CD1c-positive myeloid dendritic cell (primary cell): ENCODE data around the gene CHN2.

Experiments used
- DNase-seq: peaks from one replicate; pipeline ENCODE4 v3.0.0-alpha.2; 2016; ENCODE audit errors: extremely low spot score

The CHN2 gene

DNA sequence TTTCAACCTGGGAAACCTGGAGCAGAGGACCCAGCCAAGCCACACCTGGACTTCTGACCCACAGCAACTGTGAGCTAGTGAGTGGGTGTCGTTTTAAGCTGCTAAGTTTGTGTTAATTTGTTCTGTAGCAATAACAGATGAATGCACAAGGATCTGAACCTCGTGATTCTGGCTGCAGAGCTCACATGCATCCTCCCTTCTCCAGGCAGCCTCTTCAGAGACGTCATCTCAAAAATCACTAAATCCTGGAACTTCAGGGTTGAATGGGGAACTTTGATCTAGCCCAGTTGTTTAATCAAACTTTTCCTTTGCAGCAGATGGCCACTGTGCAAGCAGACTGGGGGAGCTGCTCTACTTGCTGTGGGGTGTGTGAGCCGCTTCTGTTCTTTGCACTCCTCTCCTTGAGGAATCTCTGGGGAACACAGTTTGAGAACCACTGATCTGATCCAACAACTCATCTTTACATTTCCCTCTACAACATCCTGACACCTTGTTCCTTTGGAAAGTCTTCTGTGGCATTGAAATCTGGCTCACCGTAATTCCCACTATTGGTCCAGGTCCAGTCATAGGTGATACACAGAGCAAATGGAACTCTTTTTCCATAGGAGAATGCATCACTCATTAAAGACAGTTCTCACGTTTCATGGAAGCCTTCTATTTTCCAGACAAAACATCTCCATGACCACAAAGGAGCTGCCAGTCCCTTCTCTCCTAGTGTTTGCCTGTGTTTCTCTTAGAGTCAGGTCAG lies 90.3 kb downstream of the CHN2 start:
- peak; percentile 24 for DNase-seq

DNA sequence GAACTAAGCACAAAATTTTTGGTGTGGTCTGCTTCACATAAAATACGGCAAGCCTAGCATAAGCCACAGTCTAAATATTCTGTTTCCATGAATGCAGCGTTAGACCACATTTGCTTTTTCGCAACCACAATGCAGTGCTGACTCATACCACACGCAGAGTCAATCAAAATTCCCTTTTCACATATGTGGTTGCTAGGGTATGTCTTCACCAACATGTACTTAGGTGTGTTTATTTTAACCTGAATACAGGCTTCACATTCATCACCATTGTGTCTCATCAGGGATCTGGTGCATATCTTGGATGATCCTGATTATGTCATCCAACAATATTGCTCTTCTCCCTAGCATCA lies 90.8 kb downstream of the CHN2 start:
- peak; percentile 63 for DNase-seq

DNA sequence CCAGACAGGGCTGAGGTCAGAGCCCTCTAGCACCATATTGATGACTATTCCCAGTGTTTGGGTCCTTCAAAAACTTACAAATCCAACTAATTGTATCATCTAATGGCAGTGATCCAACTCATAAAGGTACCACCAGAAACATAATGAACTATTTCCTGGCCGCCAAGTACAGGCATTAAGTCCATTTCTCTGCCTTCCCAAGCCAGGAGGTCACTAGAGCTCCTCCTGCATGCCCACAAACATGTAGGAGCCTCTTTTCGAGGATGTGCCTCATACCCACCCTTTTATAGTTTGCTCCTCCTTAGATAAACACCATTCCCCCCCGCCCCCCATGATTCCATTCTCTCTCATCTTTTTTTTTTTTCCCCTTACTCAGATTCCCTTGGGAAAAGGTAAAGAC lies 91.3 kb downstream of the CHN2 start:
- DNase-seq, result no peak

DNA sequence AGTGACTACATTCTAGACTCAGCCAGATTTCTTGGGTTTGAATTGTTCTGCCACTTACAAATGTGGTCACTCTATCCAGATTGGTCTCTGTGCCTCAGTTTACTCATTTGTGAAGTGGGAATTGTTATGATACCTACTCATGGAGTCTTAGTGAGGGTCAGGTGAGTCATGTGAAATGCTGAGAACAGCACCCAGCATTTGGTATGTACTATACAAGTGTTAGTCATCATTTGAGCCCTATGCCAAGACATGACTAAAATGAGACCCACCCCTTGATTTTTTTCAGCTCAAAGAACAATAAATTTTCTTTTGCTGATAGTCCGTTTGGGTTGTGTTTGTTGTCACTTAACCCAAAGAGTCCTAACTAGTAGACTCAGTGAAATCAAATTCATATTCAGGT lies 92.8 kb downstream of the CHN2 start:
- no peak for DNase-seq

DNA sequence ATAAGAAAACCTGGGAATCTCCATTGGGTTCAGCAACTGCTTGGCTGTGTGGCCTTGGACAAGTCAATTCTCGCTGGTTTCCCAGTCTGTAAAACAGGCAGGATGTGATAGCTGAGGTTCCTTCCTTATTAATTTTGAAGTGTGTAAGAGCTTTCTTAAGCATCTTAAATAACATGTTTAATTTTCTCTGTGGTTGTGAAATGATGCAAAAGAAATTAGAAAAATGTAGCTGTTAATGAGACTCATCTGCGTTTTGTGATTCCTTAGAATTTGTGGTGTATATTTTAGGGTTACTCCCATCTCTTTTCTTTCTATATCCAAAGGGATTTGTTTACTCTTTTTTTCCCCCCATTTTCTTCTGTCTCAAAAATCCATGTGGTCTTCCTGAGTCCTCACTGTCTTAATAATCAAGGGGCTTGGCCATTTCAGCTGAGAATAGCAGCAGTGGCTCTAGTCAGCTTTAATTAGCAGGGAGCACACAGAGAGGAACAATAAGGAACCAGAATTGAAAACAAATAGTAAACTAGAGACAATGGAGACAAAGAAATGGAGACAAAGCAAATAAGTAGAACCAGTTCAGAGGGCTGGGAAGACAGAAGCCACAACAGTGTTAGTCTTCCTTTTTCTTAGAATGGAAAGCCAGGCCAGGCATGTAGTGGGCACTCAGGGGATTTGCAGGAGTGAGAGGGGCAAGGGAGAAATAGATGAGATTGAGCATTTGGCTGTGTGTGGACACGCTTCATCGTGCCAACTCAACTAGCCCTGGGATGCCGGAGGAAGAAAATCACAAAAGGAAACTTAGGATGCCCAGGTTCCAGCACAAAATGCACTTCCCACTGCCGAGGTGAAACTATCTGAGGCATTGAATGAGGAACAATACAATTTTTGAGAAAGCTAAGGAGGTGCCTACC lies 93.9 kb downstream of the CHN2 start:
- DNase-seq, result no peak

DNA sequence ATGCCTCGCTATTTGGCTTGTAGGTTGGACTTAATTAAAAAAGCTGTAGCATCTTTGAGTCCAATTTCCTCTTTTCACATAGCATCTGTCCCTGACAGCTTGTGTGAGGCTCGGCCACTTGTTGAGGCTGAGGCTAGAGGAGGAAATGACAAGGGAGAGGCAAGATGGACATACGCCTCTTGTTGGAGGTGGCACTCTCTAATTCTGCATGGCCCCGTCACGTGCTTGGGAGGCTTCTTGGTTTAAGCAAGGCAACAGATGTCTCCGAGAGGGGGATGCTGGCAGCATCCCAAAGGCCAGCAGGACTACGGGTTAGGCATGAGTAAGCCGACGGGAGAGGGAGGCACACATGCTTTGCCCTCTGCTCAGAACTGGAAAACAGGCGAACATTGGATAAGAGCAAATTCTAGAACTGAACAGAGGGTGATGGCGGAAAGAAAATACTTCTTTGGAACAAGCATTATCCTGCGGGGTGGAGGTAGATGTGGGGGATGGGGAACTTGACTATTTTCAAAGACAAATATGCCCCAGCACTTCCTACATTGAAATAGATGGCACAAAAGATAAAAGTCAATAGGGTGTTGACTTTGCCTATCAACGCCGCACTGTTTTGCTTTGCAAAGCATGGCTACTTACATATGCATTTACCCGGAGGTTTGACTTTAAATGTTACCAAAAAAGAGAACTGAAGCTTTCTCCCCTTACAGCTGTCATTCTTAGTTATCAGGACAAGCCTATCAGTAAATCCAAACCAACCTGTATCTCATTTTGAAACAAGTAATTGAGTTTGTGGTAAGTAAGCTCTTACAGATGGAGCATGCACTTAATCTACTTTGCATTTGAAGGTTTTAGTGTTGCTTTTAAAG lies 94.8 kb downstream of the CHN2 start:
- peak; percentile 66 for DNase-seq

DNA sequence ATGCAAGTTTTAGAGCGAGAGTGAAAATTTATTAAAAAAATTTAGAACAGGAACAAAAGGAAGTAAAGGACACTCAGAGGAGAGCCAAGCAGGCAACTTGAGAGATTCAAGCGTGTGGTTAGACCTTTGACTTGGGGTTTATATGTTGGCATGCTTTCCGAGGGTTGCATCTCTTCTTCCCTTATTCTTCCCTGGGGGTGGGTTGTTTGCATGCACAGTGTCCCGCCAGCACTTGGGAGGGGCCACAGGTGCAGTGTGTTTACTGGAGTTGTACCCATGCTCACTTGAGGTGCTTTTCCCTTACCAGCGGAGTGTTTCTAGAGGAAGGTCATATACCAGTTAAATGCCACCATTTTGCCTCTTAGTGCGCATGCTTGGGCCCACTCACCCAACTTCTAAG lies 96.3 kb downstream of the CHN2 start:
- no peak for DNase-seq

DNA sequence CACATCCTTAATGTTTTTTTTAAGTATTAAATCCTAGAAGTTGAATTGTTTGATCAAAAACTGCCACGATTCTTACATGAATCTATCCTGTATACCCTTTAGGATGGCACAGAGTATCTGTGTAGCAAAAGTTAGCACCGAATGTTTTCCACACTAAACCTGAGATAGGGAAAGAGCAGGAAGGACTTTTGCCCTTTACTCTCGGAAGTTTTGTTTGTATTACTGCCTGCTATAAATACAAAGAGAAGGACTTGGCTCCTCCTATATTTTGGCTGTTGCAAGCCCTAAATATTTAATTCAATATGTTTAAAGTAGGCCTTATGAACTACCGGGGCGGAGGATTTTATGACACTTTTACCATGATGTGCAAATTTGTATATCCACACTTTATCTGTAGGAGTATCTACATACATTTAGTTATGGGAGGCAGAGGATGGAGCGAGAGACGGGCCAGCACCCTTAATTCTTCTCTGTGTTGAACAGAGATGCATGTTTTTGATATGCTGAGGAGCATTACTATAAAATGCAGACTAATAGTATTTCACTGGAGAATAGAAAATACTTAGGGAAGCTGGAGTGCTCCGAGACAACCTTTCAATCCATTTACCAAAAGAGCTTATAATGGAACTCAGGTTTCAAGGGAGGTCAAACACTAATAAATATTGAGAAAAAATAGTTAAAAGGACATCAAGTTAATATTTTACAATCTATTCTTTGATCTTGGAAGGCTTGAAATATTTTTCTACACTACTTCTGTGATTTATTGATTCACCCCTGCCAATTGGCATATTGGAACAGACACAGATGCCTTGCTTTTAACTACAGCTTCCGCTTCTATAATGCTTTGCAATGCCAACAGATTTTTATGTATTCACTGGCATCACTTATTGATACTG lies 97.4 kb downstream of the CHN2 start:
- DNase-seq, result no peak

DNA sequence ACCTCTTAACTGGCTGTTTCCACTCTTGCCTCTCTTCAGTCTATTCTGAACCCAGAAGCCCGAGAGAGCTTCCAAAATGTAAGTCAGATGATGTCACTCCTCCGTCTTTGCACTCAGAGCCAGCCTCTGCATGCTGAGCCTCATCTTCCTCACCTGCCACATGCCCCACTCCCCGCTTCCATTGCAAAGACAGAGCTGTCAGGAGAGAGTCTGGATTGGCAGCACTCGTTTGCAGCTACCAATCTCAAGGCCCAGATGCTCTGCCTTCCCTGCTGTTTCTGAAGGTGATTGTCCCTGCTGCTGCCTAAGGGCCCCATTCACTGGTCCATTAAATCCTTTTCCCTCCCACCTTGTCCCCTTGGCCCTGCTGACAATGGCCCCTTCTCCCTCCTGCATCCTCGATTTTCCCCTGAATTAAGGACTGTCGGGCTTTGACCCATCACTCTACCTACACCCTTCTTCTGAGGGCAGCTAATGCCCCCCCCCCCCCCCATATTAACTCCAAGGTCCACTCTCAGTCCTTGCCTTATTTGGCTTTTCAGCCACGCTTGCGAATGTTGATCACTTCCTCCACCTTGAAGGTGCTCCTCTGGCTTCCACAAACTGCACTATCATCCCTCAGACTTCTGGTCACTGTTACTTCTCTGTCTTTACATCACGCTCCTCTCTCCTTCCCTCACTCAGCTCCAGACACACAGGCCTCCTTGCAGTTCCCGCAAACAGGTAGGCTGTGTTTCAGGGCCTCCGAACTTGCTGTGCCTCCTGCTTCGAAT lies 98.5 kb downstream of the CHN2 start:
- DNase-seq, result no peak

DNA sequence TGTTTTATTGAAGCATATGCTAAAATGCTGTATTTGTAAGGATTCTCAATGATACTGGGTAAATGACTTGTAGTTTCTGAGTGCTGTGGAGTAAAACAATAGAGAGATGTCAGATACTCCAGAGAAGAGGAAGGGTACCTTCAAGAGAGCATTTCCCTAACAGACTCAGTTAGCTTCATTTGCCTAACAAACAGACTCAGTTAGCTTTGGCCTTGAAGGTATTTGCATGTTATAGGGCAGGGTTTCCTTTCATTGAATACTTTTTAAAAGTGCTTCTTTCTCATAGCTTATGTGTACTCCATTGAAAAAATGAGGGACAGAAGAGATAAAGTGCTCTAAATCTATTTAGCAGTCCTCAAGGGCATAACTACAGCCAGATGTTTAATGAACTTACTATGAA lies 101.8 kb downstream of the CHN2 start:
- DNase-seq, result no peak

DNA sequence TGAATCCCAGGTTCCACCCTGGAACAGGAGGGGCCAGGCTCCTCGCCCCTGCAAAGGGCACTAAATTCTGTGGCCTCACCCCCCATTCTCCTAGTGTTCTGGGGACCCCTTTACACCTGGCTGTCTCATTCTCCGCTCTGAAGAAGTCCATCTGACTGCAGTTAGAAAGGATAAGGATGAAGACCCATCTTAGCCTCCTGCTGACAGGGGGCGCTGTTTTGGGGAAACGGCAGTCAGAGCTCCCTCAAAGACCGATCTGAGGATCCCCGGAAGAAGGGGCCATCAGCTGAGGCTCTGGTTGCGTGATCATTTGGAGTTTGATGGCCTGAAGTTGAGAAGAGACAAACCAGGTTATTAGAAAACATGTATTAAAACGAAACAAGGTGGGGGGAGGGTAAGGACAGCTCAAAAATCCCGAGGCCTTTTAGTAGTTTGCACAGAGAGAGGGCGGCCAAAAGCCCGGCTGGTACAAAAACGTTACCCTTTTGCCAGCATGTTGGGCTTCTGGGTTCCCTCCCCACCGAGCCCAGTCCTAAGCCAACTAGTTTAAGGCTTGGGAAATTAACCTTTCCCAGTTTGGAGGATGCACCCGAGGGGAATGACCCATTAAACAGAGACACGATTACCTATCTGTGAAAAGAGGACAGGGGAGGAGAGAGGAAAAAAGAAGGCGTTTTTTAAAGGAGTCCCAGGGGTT lies 102.8 kb downstream of the CHN2 start:
- no peak for DNase-seq

DNA sequence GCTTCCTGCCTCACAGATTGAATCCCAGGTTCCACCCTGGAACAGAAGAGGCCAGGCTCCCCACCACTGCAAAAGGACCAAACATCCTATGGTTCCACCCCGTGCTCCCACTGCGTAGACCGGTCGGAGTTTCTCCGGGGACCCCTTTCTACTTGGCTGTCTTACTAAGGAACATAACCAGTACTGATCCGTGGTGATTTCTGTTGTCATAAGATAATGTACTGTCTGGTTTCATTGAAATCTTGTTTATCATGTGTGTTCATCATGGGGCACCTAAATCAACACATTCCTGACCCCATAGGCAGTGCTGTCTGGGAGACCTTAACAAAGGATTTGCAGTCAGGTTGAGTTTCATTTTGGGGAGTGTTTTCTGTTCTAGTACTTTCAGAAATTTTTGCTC lies 104.5 kb downstream of the CHN2 start:
- no peak for DNase-seq

DNA sequence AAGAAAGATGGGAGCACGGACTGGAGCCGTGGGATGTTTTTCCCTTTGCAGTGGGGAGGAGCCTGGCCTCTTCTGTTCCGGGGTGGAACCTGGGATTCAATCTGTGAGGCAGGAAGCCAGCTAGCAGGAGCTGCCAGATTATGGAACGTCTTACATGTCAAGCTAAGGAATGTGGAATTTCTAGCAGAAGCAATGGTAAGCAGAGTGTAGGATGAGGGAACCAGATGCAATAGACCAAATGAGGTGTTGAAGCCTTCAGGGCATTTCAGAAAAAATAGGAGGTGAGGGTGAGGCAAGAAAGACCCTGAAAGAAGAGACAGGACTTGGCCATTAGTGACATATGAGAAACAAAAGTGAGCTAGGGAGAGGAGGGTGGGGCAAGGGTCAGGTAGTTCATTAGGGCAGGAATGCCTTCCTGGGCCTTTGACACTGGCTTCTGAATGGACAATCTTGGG lies 105.5 kb downstream of the CHN2 start:
- no peak for DNase-seq

DNA sequence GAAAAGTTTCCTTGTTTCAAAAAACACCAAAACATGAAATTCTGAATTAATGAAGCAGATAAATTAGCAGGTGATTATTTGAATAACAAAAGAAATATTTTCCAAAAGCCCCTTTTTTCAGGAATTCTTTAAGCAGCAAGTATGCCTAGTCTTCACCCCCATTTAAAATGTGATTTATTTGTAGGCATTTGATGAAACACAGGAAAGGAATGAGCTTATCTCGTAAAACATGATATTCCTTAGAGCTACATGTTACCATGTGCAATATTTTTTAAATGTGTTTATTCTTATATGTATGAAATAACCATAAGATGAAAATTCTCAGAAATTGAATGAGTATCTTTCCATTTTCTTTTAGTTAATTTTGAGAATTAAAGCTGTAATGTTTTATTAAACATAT lies 106.1 kb downstream of the CHN2 start:
- no peak for DNase-seq

DNA sequence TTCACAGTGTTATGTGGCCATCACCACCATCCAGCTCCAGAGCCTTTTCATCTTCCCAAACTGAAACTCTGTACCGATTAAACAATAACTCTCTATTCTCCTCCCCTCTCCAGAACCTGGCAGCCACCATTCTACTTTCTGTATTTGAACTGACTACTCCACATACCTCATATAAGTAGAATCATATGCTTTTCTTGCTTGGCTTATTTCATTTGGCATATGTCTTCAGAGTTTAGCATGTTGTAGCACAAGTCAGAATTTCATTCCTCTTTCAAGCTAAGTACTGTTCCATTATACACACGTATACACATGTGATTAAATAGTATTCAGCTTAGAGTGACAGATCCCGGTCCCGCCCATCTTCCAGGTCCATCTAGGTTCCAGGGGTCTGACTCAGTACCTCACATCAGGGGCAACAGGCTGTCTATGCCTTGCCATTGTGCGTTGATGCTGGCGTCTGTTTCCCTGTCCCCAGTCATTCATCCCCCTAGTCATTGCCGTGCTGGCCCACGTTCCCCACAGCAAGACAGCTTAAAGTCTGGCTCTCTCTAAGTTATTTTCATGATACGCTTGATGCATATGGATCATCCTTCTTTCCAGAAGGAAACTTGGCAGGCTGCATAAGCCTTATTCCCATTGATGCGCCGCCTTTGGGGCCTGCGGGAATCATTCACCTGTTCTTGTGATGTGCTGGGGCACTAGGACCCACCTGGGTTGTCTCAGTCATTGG lies 108.3 kb downstream of the CHN2 start:
- DNase-seq, result no peak

DNA sequence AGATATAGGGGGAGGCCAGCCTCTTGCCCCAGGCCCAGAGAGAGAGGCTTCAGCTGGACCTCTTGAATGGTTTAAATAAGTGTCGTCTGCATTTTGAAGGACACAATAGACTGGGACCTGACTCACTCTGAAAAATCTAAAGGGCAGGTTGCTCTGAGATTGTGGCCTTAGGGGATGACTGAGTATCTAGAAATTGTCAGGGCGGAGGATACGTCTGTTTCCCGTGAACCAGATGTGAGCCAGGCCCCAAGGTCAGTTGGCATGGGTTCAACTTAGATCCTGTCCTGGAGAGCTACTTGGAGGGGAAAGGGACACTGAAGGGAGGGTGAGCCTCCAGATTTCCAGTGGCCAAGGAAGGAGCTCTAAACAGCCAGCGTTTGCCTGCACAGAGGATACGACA lies 110.2 kb downstream of the CHN2 start:
- no peak for DNase-seq

DNA sequence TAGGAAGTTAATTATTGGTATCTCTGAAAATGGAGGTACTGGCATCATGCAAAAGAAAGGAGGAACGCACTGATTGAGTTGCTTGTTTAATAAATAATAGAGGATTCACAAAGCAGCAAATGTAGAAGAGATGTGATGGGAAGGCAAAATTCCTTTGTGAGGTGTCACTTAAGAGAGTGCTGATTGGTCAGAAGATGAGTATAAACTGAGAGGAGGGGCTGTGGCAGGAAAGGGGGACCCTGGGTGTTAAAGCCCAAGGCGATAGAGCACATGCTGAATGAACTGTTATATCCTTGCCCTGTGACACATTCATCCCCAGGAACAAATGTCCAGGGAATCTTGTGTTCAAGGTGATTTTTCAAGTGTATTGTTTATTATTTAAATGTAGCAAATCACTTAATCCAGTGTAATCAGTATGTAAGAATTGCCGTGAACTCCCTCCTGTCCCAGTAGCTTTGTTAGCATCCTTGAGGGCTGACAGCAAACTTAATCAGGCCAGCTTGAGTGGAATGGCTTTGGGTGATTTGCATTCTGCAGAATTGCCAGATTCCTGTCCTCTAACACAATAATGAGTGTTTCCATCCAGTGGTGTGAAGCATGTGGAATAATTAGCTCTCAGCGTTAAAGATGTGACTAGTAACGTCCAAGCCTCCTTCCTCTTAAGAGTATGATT lies 111.9 kb downstream of the CHN2 start:
- DNase-seq, result no peak

DNA sequence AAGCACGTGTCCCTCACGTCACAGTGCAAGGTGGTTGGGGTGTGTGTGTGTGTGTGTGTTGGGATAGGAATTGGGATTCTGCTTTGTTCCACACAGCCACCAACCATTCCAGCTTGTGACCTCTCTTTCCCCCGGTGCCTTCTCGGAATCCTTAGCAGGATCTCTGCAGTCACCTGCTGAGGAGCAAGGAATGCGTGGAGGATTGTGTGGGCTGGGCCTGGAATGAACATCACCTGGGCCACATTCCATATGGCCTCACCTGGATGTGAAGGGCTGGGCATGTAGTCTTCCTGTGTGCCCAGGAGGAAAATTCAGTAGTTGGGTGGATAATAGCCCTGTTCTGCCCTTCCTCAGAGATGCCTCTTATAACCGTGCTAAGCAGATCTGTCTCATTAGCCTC lies 113.8 kb downstream of the CHN2 start:
- no peak for DNase-seq
